Activated naive CD8-positive, alpha-beta T cell treated with anti-CD3 and anti-CD28 coated beads for 36 hours (primary cell): ENCODE results near the gene CCSER1. TPM values are rescaled to one million over a fixed set of nuclear protein-coding genes. Genes with fewer than 3 reads are reported as not detected.
"Not testable (repeated sequence)": the region's sequence is repeated elsewhere in the genome, so short reads cannot be mapped to it uniquely, and the experiment has no call there.

Experiments
- DNase-seq: peaks from one replicate; pipeline ENCODE4 v3.0.0; 2021
- H3K27ac Mint-ChIP-seq: one replicate; pipeline ENCODE4 v1.8.0; 2022; ENCODE audit warnings: mild to moderate bottlenecking, moderate library complexity, mixed read lengths
- H3K27me3 Mint-ChIP-seq: one replicate; pipeline ENCODE4 v1.8.0; 2022; ENCODE audit warnings: mild to moderate bottlenecking, mixed read lengths
- H3K36me3 Mint-ChIP-seq: one replicate; pipeline ENCODE4 v1.8.0; 2021; ENCODE audit warnings: mild to moderate bottlenecking, mixed read lengths
- H3K4me1 Mint-ChIP-seq: one replicate; pipeline ENCODE4 v1.8.0; 2021; ENCODE audit warnings: mixed read lengths
- H3K4me3 Mint-ChIP-seq: one replicate; pipeline ENCODE4 v1.8.0; 2022; ENCODE audit warnings: mild to moderate bottlenecking, moderate library complexity, mixed read lengths
- H3K9me3 Mint-ChIP-seq: one replicate; pipeline ENCODE4 v1.8.0; 2022; ENCODE audit warnings: mixed read lengths
- total RNA-seq, 2 experiments: library from RNA; stranded (reverse); gene quantifications; one replicate each; pipeline ENCODE4 v1.2.3, GENCODE V29; 2021

CCSER1 gene
- total RNA-seq, 2 experiments from 2014 or later = 0.29 to 0.42 TPM

DNA sequence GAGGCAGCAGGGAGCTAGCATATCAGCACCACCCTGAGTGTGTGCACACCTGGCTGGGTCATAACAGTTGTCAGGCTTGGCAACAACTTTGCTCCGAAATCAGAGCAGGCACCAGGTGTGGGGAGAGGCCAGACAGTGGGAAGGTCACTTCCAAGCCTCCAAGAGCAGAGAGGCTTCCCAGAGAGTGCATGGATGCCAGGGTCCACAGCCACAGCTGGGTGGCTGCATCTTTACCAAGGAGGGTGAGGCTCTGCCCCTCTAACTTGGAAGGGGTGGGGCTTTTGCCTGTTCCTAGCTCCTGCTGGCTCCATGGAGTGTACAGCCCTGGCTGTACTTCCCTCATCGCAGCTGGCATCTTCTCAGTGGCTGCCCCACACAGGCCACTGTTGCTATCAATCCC is 322.4 kb downstream of the CCSER1 start:
- peaks cover 1% of the 10 kb centered on the region for H3K36me3 Mint-ChIP-seq
- H3K27me3 Mint-ChIP-seq = no peaks in the 10 kb centered on the region
- H3K27ac Mint-ChIP-seq = no peak overlapping the region
- H3K9me3 Mint-ChIP-seq = no peaks in the 10 kb centered on the region
- no peak for DNase-seq
- no peak overlapping the region for H3K4me3 Mint-ChIP-seq
- no peaks in the 10 kb centered on the region for H3K4me1 Mint-ChIP-seq

DNA sequence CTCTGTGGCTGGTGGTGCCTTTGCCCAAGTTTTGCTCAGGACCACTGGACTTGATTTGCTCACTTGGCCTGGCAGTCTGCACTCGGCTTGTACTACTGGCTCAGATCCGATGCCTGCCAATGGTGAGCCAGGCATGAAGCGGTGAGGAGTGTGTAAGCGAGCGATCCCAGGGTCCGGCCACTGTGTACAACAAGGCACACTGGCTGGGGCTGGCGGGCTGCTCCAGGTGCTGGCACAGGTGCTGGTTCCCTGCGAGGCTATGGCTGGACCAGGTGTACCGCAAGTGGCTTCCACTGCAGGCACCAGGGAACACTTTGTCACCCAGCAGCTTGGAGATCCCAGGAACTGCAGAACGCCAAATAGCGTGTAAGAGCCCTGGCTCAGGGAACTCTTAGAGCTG is 329.7 kb downstream of the CCSER1 start:
- peaks cover 1% of the 10 kb centered on the region for H3K36me3 Mint-ChIP-seq
- H3K4me3 Mint-ChIP-seq = no peak overlapping the region
- no peaks in the 10 kb centered on the region for H3K4me1 Mint-ChIP-seq
- no peaks in the 10 kb centered on the region for H3K27me3 Mint-ChIP-seq
- H3K27ac Mint-ChIP-seq = no peak overlapping the region
- H3K9me3 Mint-ChIP-seq = peaks cover 4% of the 10 kb centered on the region
- DNase-seq = no peak

DNA sequence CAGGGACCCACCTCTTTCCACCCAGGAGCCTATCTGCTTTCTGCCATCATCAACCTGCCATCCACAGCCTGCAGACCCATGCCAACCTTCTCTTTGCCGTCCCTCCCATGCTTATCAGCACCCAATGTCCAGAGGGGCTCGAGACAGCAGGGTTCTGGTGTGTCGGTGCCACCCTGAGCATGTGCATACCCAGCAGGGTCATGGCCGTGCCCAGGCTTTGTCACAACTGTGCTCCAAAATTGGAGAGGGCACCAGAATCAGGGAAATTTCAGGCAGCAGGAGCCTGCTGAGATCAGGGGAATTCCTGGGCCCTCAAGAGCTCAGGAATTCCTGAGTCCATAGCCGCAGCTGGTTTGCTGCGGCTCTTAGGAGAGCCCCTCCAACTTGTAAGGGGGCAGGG is 330.6 kb downstream of the CCSER1 start:
- Mint-ChIP-seq H3K27ac (no peak overlapping the region), H3K4me3 (no peak overlapping the region), H3K9me3 (peaks cover 4% of the 10 kb centered on the region), H3K4me1 (no peaks in the 10 kb centered on the region), H3K27me3 (no peaks in the 10 kb centered on the region), H3K36me3 (peaks cover 1% of the 10 kb centered on the region)
- DNase-seq = no peak

DNA sequence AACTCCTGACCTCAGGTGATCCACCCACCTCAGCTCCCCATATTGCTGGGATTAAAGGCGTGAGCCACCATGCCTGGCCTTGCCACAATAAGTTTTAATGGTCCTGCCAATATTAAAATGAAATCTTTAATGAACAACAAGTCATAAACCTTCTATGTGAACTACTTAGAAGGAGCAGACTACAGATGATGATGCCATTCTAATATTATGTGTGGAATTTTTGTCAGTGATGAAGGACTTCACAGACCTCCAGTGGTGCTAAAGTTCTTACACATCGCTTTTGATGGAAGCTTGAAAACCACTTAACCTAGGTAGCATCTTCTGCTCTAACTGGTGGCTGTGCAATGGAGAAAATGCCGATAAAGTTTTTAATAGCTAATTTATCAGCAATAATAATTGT is 331.4 kb downstream of the CCSER1 start:
- Mint-ChIP-seq H3K9me3 (peaks cover 4% of the 10 kb centered on the region), H3K4me3 (no peak overlapping the region), H3K27ac (no peak overlapping the region), H3K36me3 (peaks cover 1% of the 10 kb centered on the region), H3K4me1 (no peaks in the 10 kb centered on the region), H3K27me3 (no peaks in the 10 kb centered on the region)
- no peak for DNase-seq

DNA sequence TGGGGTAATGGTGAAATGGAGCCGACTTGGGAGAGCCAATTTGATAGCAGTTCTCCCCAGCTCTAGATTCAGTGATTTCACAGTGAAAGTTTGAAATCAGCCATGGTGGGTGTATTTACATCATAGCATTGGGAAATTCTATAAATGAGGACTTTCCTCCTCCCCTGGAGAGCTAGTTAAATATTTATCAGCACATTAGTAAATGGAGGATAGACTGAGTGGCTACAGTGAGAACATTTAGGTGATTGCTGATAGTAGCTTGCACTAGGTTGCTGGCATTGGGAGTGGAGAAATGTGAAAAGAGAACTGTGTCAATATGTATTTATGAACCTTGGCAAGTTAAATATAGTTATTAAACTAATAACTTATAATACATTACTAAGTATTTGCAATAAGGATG is 347.3 kb downstream of the CCSER1 start:
- Mint-ChIP-seq H3K9me3 (peaks cover 1% of the 10 kb centered on the region), H3K27me3 (no peaks in the 10 kb centered on the region), H3K36me3 (no peaks in the 10 kb centered on the region), H3K4me1 (no peaks in the 10 kb centered on the region), H3K4me3 (no peak overlapping the region), H3K27ac (no peak overlapping the region)
- DNase-seq = no peak

DNA sequence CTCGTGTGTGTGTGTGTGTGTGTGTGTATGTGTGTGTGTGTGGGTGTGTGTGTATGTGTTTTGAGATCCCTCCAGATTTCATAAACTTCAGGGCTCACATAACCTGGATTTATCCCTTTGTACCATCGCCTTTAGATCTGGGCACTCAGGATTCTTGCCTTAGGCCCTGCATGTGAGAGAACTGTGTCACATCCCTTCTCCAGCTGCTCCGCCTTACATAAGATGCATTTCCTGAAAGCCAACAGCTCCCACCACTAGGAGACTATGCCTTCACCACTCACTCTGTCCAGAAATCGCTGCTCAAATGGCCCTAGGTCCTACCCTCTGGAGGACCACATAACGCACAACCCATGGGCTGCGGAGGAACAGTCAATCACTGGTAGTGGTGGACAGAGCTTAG is 348.8 kb downstream of the CCSER1 start:
- Mint-ChIP-seq H3K27ac (no peak overlapping the region), H3K4me1 (no peaks in the 10 kb centered on the region), H3K36me3 (no peaks in the 10 kb centered on the region), H3K9me3 (peaks cover 6% of the 10 kb centered on the region), H3K27me3 (no peaks in the 10 kb centered on the region), H3K4me3 (no peak overlapping the region)
- DNase-seq = no peak

DNA sequence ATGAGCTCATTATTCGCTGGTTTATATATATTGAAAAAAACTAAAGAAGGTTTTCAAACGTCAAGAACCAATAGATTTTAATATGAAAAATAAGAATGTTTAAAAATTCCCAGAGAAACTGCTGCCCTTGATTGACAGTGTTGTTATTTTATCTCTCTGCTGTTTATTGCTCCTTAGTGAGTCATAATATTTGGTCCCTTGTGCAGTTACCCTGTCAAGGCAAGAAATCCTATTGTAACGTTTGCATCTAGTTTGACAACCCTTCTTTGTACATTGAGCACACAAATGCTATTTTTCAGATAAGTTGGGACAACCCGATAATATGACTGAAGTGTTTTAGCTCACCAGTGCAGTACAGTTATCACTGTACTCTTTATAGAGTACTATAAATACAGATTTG is 349.4 kb downstream of the CCSER1 start:
- no peaks in the 10 kb centered on the region for H3K36me3 Mint-ChIP-seq
- no peak overlapping the region for H3K27ac Mint-ChIP-seq
- DNase-seq = no peak
- no peaks in the 10 kb centered on the region for H3K4me1 Mint-ChIP-seq
- H3K9me3 Mint-ChIP-seq = peaks cover 6% of the 10 kb centered on the region
- no peaks in the 10 kb centered on the region for H3K27me3 Mint-ChIP-seq
- H3K4me3 Mint-ChIP-seq = no peak overlapping the region

DNA sequence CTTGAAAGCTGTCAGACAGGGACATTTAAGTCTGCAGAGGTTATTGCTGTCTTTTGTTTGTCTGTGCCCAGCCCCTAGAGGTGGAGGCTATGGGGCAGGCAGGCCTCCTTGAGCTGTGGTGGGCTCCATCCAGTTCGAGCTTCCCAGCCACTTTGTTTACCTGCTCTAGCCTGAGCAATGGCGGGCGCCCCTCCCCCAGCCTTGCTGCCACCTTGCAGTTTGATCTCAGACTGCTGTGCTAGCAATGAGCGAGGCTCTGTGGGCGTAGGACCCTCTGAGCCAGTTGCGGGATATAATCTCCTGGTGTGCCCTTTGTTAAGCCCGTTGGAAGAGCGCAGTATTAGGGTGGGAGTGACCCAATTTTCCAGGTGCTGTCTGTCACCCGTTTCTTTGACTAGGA is 357.7 kb downstream of the CCSER1 start:
- not testable (repeated sequence) for H3K27me3 Mint-ChIP-seq, H3K27ac Mint-ChIP-seq, H3K9me3 Mint-ChIP-seq, DNase-seq, H3K36me3 Mint-ChIP-seq, H3K4me1 Mint-ChIP-seq, H3K4me3 Mint-ChIP-seq

DNA sequence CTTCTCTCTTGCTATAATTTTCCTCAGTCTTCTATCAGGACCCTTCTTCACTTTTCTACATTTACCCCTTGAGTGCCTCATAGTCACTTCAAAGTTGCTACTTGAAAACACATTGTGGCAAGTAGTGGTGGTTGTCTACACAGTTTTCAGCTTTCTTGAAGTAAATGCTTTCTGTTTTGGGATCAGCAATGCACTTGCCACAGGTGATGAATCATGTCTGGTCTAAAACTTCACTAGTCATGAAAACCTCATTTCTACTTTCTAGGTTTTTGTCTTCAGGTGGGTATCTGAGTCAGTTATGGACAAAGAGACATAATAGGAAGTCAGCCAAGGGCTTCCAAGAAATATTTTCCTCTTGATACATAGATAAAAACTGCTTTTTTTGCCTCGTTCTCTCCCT is 359.2 kb downstream of the CCSER1 start:
- Mint-ChIP-seq H3K4me3 (no peak overlapping the region), H3K9me3 (peaks cover 9% of the 10 kb centered on the region), H3K36me3 (no peaks in the 10 kb centered on the region), H3K27me3 (no peaks in the 10 kb centered on the region), H3K27ac (no peak overlapping the region), H3K4me1 (no peaks in the 10 kb centered on the region)
- no peak for DNase-seq

DNA sequence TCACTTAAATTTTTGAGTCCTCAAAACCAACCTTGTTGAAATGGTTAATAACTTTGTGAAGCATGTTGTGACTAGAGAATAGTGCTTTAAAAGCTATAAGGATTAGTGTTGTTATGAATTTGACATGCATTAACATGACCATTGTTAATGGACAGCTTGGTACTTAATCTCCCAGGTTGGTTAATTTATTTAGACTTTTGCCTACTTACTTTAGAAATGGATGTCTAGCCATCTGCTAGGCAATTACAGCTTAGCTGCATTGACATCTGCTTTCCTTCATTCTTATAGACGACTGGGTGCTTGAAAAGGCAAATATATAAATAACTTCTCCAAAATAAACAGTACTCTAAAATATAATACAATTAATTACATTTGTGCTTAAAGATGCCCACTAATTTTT is 368.0 kb downstream of the CCSER1 start:
- no peaks in the 10 kb centered on the region for H3K4me1 Mint-ChIP-seq
- no peaks in the 10 kb centered on the region for H3K27me3 Mint-ChIP-seq
- H3K27ac Mint-ChIP-seq = no peak overlapping the region
- peaks cover 11% of the 10 kb centered on the region for H3K9me3 Mint-ChIP-seq
- H3K36me3 Mint-ChIP-seq = no peaks in the 10 kb centered on the region
- no peak for DNase-seq
- H3K4me3 Mint-ChIP-seq = no peak overlapping the region

DNA sequence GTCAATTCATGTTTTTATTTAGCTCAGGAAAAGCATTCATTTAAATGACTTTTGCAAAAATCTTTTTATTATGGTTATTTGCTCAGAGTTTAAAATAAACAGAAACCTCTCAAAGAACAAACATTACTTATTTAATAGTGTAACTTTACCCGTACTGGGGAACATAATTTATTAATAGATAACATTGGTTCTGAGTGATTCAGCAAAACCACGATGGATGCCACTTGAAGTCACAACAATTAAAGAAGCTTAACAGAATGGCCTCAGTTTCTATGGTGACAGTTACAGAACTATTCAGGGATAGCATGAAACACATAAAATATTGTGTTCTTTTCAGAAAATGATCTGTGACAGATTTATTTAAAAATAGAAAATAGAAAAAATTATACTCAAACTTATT is 368.7 kb downstream of the CCSER1 start:
- Mint-ChIP-seq H3K27me3 (no peaks in the 10 kb centered on the region), H3K36me3 (no peaks in the 10 kb centered on the region), H3K4me3 (no peak overlapping the region), H3K9me3 (peaks cover 11% of the 10 kb centered on the region), H3K4me1 (no peaks in the 10 kb centered on the region), H3K27ac (no peak overlapping the region)
- no peak for DNase-seq

DNA sequence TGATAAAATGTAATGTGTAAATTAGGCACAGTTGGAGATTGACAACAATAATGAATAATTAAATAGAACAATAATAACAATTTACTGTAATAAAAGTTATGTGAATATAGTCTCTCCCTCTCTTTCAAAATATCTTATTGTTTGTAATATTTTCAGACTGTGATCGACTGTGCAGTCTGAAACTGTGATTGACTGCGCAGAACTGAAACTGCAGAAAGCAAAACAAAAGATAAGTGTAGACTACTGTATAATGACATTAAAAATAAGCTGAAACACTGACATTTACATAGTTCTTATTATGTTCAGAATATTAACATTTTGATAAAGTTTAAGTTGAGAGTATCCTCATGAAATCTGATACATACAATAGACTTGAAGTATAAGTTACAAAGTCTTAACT is 371.0 kb downstream of the CCSER1 start:
- Mint-ChIP-seq H3K9me3 (peaks cover 11% of the 10 kb centered on the region), H3K4me1 (no peaks in the 10 kb centered on the region), H3K36me3 (no peaks in the 10 kb centered on the region), H3K27me3 (no peaks in the 10 kb centered on the region), H3K4me3 (no peak overlapping the region), H3K27ac (no peak overlapping the region)
- DNase-seq = no peak

DNA sequence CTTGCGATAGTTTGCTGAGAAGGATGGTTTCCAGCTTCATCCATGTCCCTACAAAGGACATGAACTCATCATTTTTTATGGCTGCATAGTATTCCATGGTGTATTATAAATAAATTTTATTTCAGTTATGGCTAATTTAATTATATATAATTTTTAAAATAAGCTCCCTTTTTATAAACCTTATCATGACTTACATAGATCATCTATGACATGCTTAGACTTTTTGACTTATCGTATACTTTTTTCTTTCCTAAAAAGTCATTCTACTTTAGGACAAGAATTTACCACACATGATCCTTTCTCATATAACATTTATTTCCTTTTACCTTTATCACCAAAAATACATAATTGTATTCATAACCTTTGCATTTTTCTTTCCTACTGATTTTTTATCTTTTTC is 376.5 kb downstream of the CCSER1 start:
- Mint-ChIP-seq H3K4me3 (no peak overlapping the region), H3K36me3 (no peaks in the 10 kb centered on the region), H3K27me3 (no peaks in the 10 kb centered on the region), H3K27ac (no peak overlapping the region), H3K9me3 (peaks cover 10% of the 10 kb centered on the region), H3K4me1 (no peaks in the 10 kb centered on the region)
- DNase-seq = no peak

DNA sequence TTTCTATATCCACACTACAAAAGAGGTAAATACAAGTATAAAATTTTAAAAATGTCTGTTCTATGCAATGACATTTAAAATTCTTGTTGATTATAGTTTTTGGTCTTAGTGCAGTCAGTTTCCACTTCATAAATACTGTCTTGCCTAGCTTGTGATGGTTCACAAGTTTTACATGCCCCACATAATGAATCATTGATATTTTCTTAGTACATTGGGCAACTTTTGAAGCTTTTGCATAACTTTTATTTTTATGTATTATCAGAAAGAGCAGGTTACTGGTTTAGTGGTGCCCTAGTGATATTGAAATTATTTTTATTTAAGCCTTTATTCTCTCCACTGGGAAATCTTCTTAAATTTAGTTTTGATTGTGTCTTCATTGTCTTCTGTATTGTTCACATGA is 388.0 kb downstream of the CCSER1 start:
- Mint-ChIP-seq H3K27me3 (no peaks in the 10 kb centered on the region), H3K36me3 (no peaks in the 10 kb centered on the region), H3K9me3 (peaks cover 2% of the 10 kb centered on the region), H3K4me3 (no peak overlapping the region), H3K27ac (no peak overlapping the region), H3K4me1 (no peaks in the 10 kb centered on the region)
- no peak for DNase-seq

DNA sequence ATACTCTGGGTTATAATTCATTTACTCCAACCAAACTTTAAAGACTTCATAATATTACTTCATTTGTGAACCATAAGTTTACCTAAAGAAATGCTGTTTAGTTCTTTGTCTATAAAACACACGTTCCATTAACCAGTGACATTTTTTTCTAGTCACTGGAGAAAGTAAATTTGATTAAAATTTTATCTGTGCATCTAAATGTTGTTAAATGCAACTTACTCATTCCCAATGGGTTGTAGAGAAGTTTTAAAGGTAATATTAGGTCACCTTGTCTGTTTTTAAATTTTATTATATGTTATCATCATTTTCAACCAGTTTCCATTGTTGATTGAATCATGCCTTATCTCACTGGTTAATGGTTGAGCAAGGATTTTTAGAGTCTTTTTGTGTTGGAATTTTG is 401.4 kb downstream of the CCSER1 start:
- Mint-ChIP-seq H3K27me3 (no peaks in the 10 kb centered on the region), H3K4me3 (no peak overlapping the region), H3K9me3 (no peaks in the 10 kb centered on the region), H3K4me1 (no peaks in the 10 kb centered on the region), H3K36me3 (no peaks in the 10 kb centered on the region), H3K27ac (no peak overlapping the region)
- no peak for DNase-seq

DNA sequence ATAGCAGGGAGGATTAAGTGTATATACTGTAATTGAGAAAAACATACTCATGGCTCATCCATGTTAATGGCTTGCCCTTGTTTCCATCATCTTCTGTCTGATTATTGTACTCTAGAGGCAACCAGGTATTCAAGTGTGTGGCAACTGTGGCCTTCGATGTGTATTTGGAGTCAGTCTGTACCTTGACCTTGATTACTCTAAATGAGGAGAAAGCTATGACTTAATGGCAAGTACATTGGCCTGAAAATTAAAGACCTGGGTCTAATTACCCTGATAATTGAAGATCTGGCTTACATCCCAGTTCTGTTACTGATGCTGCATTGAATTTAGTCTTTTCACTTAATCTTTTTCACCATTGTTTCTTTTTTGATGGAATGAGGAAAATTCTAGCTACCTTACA is 409.2 kb downstream of the CCSER1 start:
- H3K9me3 Mint-ChIP-seq = no peaks in the 10 kb centered on the region
- H3K4me3 Mint-ChIP-seq = no peak overlapping the region
- no peaks in the 10 kb centered on the region for H3K4me1 Mint-ChIP-seq
- H3K27ac Mint-ChIP-seq = no peak overlapping the region
- no peak for DNase-seq
- no peaks in the 10 kb centered on the region for H3K36me3 Mint-ChIP-seq
- no peaks in the 10 kb centered on the region for H3K27me3 Mint-ChIP-seq

DNA sequence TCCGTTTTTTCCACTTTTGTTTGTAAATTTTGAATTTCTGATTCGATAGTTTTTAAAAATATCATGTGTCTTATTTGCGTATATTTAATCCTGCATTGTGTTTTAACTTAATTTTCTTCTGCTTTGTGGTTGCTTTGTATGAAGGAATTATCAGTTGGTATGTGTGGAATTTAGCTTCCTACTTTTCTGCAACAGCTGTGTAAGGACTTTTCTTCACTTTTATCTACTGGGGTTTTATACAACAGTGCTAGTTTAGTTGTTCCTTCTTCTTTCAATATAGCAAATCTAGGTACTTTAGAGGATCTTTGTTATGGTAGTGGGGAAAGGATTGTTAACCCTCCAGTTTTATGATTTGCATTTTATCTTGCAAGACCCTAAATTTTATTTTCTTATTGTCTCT is 410.3 kb downstream of the CCSER1 start:
- Mint-ChIP-seq H3K36me3 (no peaks in the 10 kb centered on the region), H3K4me1 (no peaks in the 10 kb centered on the region), H3K27ac (no peak overlapping the region), H3K9me3 (no peaks in the 10 kb centered on the region), H3K27me3 (no peaks in the 10 kb centered on the region), H3K4me3 (no peak overlapping the region)
- DNase-seq = no peak
